OCI-LY1 (cell line): ENCODE measurements around the gene KAT14.
"Not testable (repeated sequence)": the region's sequence is repeated elsewhere in the genome, so short reads cannot be mapped to it uniquely, and the experiment has no call there.

Experiments
- H2AFZ ChIP-seq: fragments of 200-600 bp; sonication (generic), shearing (Covaris generic); 2 replicates; pipeline ENCODE4 v1.6.0; 2014; ENCODE audit warnings: antibody characterized with exemption, mild to moderate bottlenecking, low read length
- H3F3A ChIP-seq: fragments of 200-600 bp; sonication (generic), shearing (Covaris generic); 2 replicates; pipeline ENCODE4 v1.6.0; 2014; ENCODE audit warnings: mild to moderate bottlenecking, antibody characterized with exemption, low read length, moderate library complexity; ENCODE audit not compliant: insufficient read depth
- H3K27ac ChIP-seq: fragments of 200-600 bp; sonication (generic); 2 replicates; pipeline ENCODE4 v1.5.1; 2014; ENCODE audit warnings: low read length, mixed run types, mild to moderate bottlenecking, low read depth; ENCODE audit not compliant: poor library complexity, severe bottlenecking
- H3K27me3 ChIP-seq: fragments of 200-600 bp; sonication (generic); 2 replicates; pipeline ENCODE4 v1.6.0; 2014; ENCODE audit warnings: antibody characterized with exemption, mild to moderate bottlenecking, low read length, moderate library complexity; ENCODE audit not compliant: insufficient read depth
- H3K36me3 ChIP-seq: fragments of 200-600 bp; sonication (generic); 2 replicates; pipeline ENCODE4 v1.6.1; 2014; ENCODE audit warnings: mild to moderate bottlenecking, antibody characterized with exemption, low read length, moderate library complexity, mixed read lengths; ENCODE audit not compliant: insufficient read depth
- H3K4me1 ChIP-seq: fragments of 200-600 bp; sonication (generic); 2 replicates; pipeline ENCODE4 v1.5.1; 2014; ENCODE audit warnings: mild to moderate bottlenecking, low read length, moderate library complexity; ENCODE audit not compliant: insufficient read depth, severe bottlenecking
- H3K4me2 ChIP-seq: fragments of 200-600 bp; sonication (generic), shearing (Covaris generic); 2 replicates; pipeline ENCODE4 v1.6.1; 2014; ENCODE audit warnings: low read length
- H3K4me3 ChIP-seq: fragments of 200-600 bp; sonication (generic); 2 replicates; pipeline ENCODE4 v1.5.1; 2014; ENCODE audit warnings: low read length, low read depth, mild to moderate bottlenecking, mixed read lengths; ENCODE audit not compliant: poor library complexity, severe bottlenecking
- H3K79me2 ChIP-seq: fragments of 200-600 bp; shearing (Covaris generic); 2 replicates; pipeline ENCODE4 v1.6.1; 2016; ENCODE audit warnings: mixed run types, low read length, mixed read lengths; ENCODE audit not compliant: insufficient read depth
- H3K9ac ChIP-seq: fragments of 200-600 bp; sonication (generic), shearing (Covaris generic); 2 replicates; pipeline ENCODE4 v1.6.1; 2014; ENCODE audit warnings: mild to moderate bottlenecking, low read length, mixed read lengths
- H3K9me2 ChIP-seq: fragments of 200-600 bp; sonication (generic), shearing (Covaris generic); 2 replicates; pipeline ENCODE4 v1.6.1; 2014; ENCODE audit warnings: low read depth, mild to moderate bottlenecking, low read length, mixed read lengths
- H3K9me3 ChIP-seq: fragments of 200-600 bp; shearing (Covaris generic); 2 replicates; pipeline ENCODE4 v1.6.1; 2014; ENCODE audit warnings: low read length, mixed read lengths
- H4K20me1 ChIP-seq: fragments of 200-600 bp; sonication (generic), shearing (Covaris generic); 2 replicates; pipeline ENCODE4 v1.6.0; 2016; ENCODE audit warnings: mild to moderate bottlenecking, low read length; ENCODE audit not compliant: insufficient read depth
- EZH2 ChIP-seq: fragments of 200-600 bp; sonication (generic), shearing (Covaris generic); IDR thresholded peaks from 2 replicates; pipeline ENCODE4 v1.8.0; 2017; ENCODE audit warnings: borderline replicate concordance, mixed run types, mild to moderate bottlenecking, antibody characterized with exemption, low read length, moderate library complexity, mixed read lengths
- TF ChIP-seq, protein P1 (sequence below): fragments of 200-600 bp; sonication (generic), shearing (Covaris generic); IDR thresholded peaks from 2 replicates; pipeline ENCODE4 v1.5.1; 2017; ENCODE audit warnings: mild to moderate bottlenecking, antibody characterized with exemption, low read length, moderate library complexity, mixed read lengths

Gene KAT14

DNA sequence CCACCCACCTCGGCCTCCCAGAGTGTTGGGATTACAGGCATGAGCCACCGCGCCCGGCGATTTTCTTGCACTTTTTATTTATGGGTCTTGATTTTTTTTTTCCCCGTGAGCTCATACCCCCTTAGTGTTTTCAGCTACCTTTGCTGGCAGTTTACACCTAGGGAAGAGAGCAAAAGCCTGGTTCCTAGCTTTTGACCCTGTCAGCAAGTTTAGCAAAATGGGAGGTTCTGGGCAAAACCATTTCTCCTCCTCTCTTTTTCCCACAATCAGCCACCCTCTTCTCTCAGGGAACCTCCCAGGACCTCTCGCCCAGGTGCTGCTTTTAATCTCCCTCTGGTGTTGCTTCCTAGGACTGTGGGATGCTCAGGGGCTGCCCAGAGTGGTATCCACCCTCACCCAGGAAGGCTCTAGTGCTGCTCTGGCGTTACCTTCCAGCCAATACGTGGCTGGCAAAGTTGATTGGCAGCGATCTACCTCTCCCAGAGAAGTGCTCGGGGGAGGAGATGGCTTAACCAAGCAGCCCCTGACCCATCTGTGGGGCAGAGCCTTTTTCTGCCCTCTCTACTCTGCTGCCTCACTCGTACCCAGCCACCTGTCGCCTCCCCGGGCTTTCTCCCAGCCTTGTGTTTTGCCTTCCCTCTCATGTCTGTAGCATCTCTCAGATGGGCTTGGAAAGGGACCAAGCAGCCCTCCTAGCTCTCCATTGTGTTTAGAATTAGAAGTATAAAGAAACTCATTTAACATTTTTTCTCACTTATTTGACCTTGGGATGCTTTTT, 37.4 kb downstream of the KAT14 start:
- Histone ChIP-seq H3K9me3 (no peaks in the 10 kb centered on the region), H3K36me3 (peaks cover 7% of the 10 kb centered on the region), H3K4me2 (no peak overlapping the region), H3K27ac (no peak overlapping the region), H3K9me2 (no peaks in the 10 kb centered on the region), H3K4me3 (no peak overlapping the region), H3K79me2 (no peaks in the 10 kb centered on the region), H2AFZ (no peak overlapping the region), H4K20me1 (no peaks in the 10 kb centered on the region), H3K4me1 (no peaks in the 10 kb centered on the region), H3K27me3 (no peaks in the 10 kb centered on the region), H3F3A (no peaks in the 10 kb centered on the region), H3K9ac (no peak overlapping the region)
- TF ChIP-seq, protein P1, sequence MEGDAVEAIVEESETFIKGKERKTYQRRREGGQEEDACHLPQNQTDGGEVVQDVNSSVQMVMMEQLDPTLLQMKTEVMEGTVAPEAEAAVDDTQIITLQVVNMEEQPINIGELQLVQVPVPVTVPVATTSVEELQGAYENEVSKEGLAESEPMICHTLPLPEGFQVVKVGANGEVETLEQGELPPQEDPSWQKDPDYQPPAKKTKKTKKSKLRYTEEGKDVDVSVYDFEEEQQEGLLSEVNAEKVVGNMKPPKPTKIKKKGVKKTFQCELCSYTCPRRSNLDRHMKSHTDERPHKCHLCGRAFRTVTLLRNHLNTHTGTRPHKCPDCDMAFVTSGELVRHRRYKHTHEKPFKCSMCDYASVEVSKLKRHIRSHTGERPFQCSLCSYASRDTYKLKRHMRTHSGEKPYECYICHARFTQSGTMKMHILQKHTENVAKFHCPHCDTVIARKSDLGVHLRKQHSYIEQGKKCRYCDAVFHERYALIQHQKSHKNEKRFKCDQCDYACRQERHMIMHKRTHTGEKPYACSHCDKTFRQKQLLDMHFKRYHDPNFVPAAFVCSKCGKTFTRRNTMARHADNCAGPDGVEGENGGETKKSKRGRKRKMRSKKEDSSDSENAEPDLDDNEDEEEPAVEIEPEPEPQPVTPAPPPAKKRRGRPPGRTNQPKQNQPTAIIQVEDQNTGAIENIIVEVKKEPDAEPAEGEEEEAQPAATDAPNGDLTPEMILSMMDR, result no peak
- no peak for TF ChIP-seq EZH2

DNA sequence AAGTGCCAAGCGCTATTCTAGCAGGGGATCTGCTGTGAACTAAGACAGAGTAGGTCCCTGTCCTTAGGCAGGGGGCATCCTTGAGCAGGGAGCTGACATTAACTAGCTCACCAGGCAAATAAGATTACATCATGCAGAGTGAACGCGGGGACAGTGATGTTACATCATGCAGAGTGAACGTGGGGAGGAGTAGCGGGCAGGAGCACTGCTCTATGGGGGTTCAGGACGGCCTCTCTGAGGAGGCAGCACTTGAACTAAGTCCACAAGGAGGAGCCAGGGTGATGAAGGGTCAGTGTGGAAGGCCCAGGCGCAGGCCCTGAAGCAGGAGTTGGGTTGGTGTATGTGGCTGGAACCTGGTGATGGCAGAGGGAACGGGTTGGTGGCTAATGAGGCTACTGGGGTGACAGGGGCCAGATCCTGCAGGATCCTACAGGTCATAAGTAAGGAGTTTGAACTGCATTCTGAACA, 38.7 kb downstream of the KAT14 start:
- Histone ChIP-seq H3K27me3 (no peaks in the 10 kb centered on the region), H3K9me3 (peaks cover 4% of the 10 kb centered on the region; the same call in 1 of the 2 replicates), H3K27ac (no peak overlapping the region), H3K4me2 (no peak overlapping the region), H2AFZ (no peak overlapping the region), H4K20me1 (no peaks in the 10 kb centered on the region), H3K4me3 (no peak overlapping the region), H3K79me2 (no peaks in the 10 kb centered on the region), H3K9ac (no peak overlapping the region), H3K9me2 (no peaks in the 10 kb centered on the region), H3F3A (no peaks in the 10 kb centered on the region), H3K36me3 (peaks cover 10% of the 10 kb centered on the region), H3K4me1 (no peaks in the 10 kb centered on the region)
- TF ChIP-seq EZH2, result no peak
- TF ChIP-seq, protein P1, result no peak

GRCh38 chr20:18180366-18180765, 42.7 kb downstream of the KAT14 start:
- not testable (repeated sequence) for H4K20me1 ChIP-seq, H3K9me3 ChIP-seq, H3F3A ChIP-seq, H3K9me2 ChIP-seq, H2AFZ ChIP-seq, H3K4me1 ChIP-seq, H3K9ac ChIP-seq, H3K4me2 ChIP-seq, H3K4me3 ChIP-seq, H3K79me2 ChIP-seq, H3K27ac ChIP-seq, H3K27me3 ChIP-seq
- H3K36me3 ChIP-seq, result peaks cover 37% of the 10 kb centered on the region

DNA sequence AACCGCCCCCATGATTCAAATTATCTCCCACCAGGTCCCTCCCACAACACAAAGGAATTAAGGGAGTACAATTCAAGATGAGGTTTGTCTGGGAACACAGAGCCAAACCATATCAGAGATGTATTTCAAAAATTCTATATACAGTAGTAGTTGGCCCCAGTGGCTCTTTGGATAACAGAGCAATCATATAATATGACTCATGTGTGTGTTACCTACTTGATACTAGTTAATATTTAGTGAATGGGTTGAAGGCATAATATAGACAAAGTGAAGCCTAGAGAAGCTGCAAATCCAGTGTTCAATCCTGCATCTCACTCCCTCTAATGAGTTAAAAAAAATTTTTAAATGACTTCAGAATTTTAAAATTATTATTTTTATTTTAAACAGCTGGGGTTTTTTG, 43.2 kb downstream of the KAT14 start:
- no peak overlapping the region for H3K4me3 ChIP-seq
- H4K20me1 ChIP-seq, result no peaks in the 10 kb centered on the region
- TF ChIP-seq, protein P1, result no peak
- no peak for TF ChIP-seq EZH2
- H3K27ac ChIP-seq, result no peak overlapping the region
- H3K36me3 ChIP-seq, result peaks cover 40% of the 10 kb centered on the region
- H3K79me2 ChIP-seq, result no peaks in the 10 kb centered on the region
- H3K9me2 ChIP-seq, result no peaks in the 10 kb centered on the region
- no peaks in the 10 kb centered on the region for H3K27me3 ChIP-seq
- H3K4me2 ChIP-seq, result no peak overlapping the region
- H3K9ac ChIP-seq, result no peak overlapping the region
- no peak overlapping the region for H2AFZ ChIP-seq
- no peaks in the 10 kb centered on the region for H3F3A ChIP-seq
- no peaks in the 10 kb centered on the region for H3K4me1 ChIP-seq
- H3K9me3 ChIP-seq, result peaks cover 4% of the 10 kb centered on the region; the same call in 1 of the 2 replicates
